ENCODE data around the gene NCOA6.
"Not testable (repeated sequence)": the region's sequence is repeated elsewhere in the genome, so short reads cannot be mapped to it uniquely, and the experiment has no call there.

Gene NCOA6

GRCh38 chr20:34773726-34774125 lies 51.7 kb downstream of the NCOA6 start:
- DNase-seq: no peak

GRCh38 chr20:34772437-34772836 lies 53.0 kb downstream of the NCOA6 start:
- no peak for DNase-seq

- no peak for DNase-seq
These were observed 53.8 kb downstream of the NCOA6 start for GRCh38 chr20:34771680-34772081.

GRCh38 chr20:34768096-34768495 lies 57.4 kb downstream of the NCOA6 start:
- DNase-seq: no peak

- no peak for DNase-seq
These were observed 63.4 kb downstream of the NCOA6 start for GRCh38 chr20:34762031-34762555.

GRCh38 chr20:34755367-34755766 lies 70.1 kb downstream of the NCOA6 start:
- no peak for DNase-seq

GRCh38 chr20:34754611-34755010 lies 70.8 kb downstream of the NCOA6 start:
- DNase-seq: no peak

- no peak for DNase-seq
These were observed 71.6 kb downstream of the NCOA6 start for GRCh38 chr20:34753706-34754461.

GRCh38 chr20:34751453-34751852 lies 74.0 kb downstream of the NCOA6 start:
- no peak for DNase-seq

GRCh38 chr20:34750484-34750883 lies 75.0 kb downstream of the NCOA6 start:
- DNase-seq: no peak

- no peak for DNase-seq
These were observed 76.7 kb downstream of the NCOA6 start for GRCh38 chr20:34748709-34749108.

GRCh38 chr20:34747479-34747878 lies 78.0 kb downstream of the NCOA6 start:
- DNase-seq: no peak

GRCh38 chr20:34746674-34747073 lies 78.8 kb downstream of the NCOA6 start:
- no peak for DNase-seq

- DNase-seq: no peak
These were observed 80.6 kb downstream of the NCOA6 start for GRCh38 chr20:34744847-34745246.

- no peak for DNase-seq
These were observed 81.1 kb downstream of the NCOA6 start for GRCh38 chr20:34744340-34744739.

- no peak for DNase-seq
These were observed 82.4 kb downstream of the NCOA6 start for GRCh38 chr20:34743039-34743438.

- no peak for DNase-seq
These were observed 89.2 kb downstream of the NCOA6 start for GRCh38 chr20:34736106-34736735.

GRCh38 chr20:34732523-34732922 lies 92.9 kb downstream of the NCOA6 start:
- DNase-seq: no peak

- DNase-seq: no peak
These were observed 96.0 kb downstream of the NCOA6 start for GRCh38 chr20:34729416-34729815.

- DNase-seq: no peak
These were observed 101.3 kb downstream of the NCOA6 start for GRCh38 chr20:34724172-34724571.

GRCh38 chr20:34722560-34722959 lies 102.9 kb downstream of the NCOA6 start:
- not testable (repeated sequence) for DNase-seq

GRCh38 chr20:34720266-34720665 lies 105.2 kb downstream of the NCOA6 start:
- DNase-seq: no peak

- not testable (repeated sequence) for DNase-seq
These were observed 106.0 kb downstream of the NCOA6 start for GRCh38 chr20:34719242-34720017.

All from effector CD4-positive, alpha-beta T cell (primary cell).